Measurements from ENCODE around the gene RNF214. TPM values are rescaled to one million over a fixed set of nuclear protein-coding genes. Genes with fewer than 3 reads are reported as not detected.

Gene RNF214
- total RNA-seq, 2 experiments from 2014 or later: 12.9 to 15.8 TPM

DNA sequence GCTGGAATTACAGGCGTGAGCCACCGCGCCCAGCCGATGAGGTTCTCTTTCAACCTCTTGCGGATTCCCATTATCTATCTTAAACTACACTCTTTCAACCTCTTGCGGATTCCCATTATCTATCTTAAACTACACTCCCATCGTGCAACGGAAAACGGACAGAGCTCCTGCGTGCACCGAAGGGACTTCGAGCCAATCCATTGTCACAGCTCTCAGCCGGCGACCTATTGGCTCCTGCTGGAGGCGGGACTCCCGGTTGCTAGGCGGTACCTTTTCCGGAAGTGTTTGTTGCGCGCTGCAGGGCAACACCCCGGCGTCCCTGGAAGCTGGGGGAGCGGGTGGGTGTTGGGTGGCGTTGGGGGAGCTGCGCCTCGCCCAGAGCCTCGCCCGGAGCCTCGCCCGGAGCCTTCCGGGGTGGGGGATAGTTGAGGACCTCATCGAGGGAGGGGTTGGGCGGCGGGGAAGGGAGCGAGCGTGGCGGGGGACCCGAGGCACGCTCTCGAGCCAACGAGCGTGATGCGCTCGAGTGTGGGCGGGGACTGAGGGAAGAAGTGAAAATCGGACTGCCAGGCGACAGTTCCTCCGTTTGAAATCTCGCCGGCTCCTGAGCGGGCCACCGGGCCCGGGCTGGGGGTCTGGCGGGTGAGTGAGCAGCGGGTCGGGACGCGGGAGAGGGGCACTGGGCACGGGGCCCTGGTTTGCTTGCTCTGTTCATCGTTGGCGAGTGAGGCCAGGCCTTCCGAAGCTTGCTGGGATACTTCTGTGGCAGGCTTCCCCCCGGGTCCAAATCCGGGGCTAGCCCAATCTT lies 95.3 kb downstream of the RNF214 start, which contains the start of gene CEP164:
Gene CEP164 (plus strand): TSS at position 288 of the 808 bp plus-strand sequence. CDS start 10,733 bp downstream, outside the sequence.
- peak within 1 kb of the TSS; percentile 59 for H3K27ac Mint-ChIP-seq
- no peaks in the 10 kb centered on the region for H3K27me3 Mint-ChIP-seq
- H3K27me3 ChIP-seq (ENCODE audit: control insufficient read depth in 1 of 2, insufficient read depth in 2 of 2, low read length in 2 of 2): no peaks in the 10 kb centered on the region
- H3K9me3 ChIP-seq (ENCODE audit: control insufficient read depth in 1 of 2, insufficient read depth in 1 of 2, low read length in 2 of 2): no peaks in the 10 kb centered on the region
- peaks cover 23% of the 10 kb centered on the region for H3K4me1 ChIP-seq (ENCODE audit: insufficient read depth, low read length)
- peak within 1 kb of the TSS; percentile 69 for H3K4me3 Mint-ChIP-seq
- peak; percentile 93 for ATAC-seq (ENCODE audit: poor library complexity)
- ChIA-PET CTCF (interaction anchor here (0.6 kb wide), 1 partner anchor 181 kb away, joined by 3 read pairs; no protein-coding TSS in a partner anchor), POLR2A (interaction anchor here (0.8 to 2.4 kb wide), 10 partner anchors 8 to 184 kb away, joined by 3 to 21 read pairs (median 6); partner anchors contain the start of genes PAFAH1B2, PCSK7, RNF214 and SIDT2)
- H3K36me3 ChIP-seq (ENCODE audit: insufficient read depth, low read length): no peaks in the 10 kb centered on the region
- H3K4me3 ChIP-seq (ENCODE audit: low read length): peak within 1 kb of the TSS; percentile 92
- no peak for TF ChIP-seq CTCF (IDR thresholded peaks at IDR 0.05)
- H3K9me3 Mint-ChIP-seq: no peaks in the 10 kb centered on the region
- intact Hi-C loops (cut with DNase I, micrococcal nuclease): loop anchor here (2.0 to 10.0 kb wide), 5 partner anchors 95 to 555 kb away; partner anchors contain the start of genes PCSK7 (in 2 of the 2), RNF214 (in 2 of the 2), BUD13 (in 1 of the 2) and PAFAH1B2 (in 1 of the 2)
- H3K27ac ChIP-seq (ENCODE audit: low read depth in 1 of 2, low read length in 2 of 2): peak within 1 kb of the TSS; percentile 68 to 92
- H3K36me3 Mint-ChIP-seq (ENCODE audit: low read depth): peaks cover 4% of the 10 kb centered on the region
- DNase-seq: peak; percentile 89 to 97 (median 92)
- peaks cover 9% of the 10 kb centered on the region for H3K4me1 Mint-ChIP-seq (ENCODE audit: low read depth)

DNA sequence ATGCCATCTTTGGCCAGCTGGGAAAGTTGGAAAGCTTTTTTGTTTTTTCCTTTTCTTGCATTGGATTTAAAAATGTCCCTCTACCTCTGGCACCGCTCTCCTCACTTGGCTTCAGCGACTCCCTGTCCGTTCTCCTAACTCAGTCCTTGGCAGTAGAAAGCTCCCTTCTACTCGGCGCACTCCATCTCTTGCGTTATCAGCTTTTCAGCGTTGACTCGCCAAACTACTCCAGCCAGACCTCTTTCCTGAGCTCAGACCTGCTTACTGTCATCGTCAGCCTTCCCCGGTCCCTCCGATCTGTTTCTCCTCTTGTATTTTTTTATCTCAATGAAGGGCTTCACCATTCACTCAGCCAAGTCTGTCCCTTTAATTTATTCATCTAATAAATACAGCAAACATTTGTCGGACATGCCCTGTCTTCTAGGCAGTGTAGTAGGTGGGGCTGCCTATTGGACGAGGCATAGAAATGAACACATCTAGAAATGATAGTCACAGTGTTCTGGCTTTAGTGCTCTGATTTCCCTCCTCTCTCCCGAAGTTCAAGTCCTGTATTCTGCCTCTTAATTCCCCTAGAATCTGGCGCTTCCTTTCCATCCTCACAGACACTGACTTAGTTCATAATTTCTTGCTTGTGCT lies 96.0 kb downstream of the RNF214 start:
- TF ChIP-seq CTCF (IDR thresholded peaks at IDR 0.05): no peak
- POLR2A ChIA-PET: interaction anchor here (1.1 to 2.4 kb wide), 7 partner anchors 15 to 185 kb away, joined by 3 to 21 read pairs (median 6); partner anchors contain the start of genes PAFAH1B2, PCSK7, RNF214 and SIDT2

DNA sequence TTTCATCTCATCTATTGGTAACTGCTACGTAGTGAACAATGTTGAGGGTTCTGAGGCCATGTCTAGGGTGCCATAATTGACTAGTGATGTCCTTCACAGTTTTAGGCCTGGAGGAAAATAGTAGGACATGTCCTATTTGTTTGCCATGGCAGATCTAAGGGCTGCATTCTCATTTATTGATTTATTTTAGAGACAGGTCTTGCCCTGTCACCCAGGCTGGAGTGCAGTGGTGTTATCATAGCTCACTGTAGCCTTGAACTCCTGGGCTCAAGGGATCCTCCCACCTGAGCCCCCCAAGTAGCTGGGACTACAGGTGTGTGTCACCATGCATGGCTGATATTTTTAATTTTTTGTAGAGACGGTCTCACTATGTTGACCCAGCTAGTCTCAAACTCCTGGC lies 100.4 kb downstream of the RNF214 start:
- H3K36me3 Mint-ChIP-seq (ENCODE audit: low read depth): peaks cover 38% of the 10 kb centered on the region
- peak overlapping the region; percentile 26 for H3K4me3 Mint-ChIP-seq
- H3K9me3 Mint-ChIP-seq: no peaks in the 10 kb centered on the region
- intact Hi-C loops (cut with DNase I, micrococcal nuclease): no loop called here
- ChIA-PET CTCF (no interaction called here), POLR2A (no interaction called here)
- H3K27ac ChIP-seq (ENCODE audit: low read depth in 1 of 2, low read length in 2 of 2): no peak overlapping the region
- peaks cover 16% of the 10 kb centered on the region for H3K4me1 ChIP-seq (ENCODE audit: insufficient read depth, low read length)
- peaks cover 13% of the 10 kb centered on the region for H3K36me3 ChIP-seq (ENCODE audit: insufficient read depth, low read length)
- DNase-seq (no peak), ATAC-seq (ENCODE audit: poor library complexity) (no peak)
- no peak overlapping the region for H3K4me3 ChIP-seq (ENCODE audit: low read length)
- no peak for TF ChIP-seq CTCF (IDR thresholded peaks at IDR 0.05)
- peaks cover 20% of the 10 kb centered on the region for H3K4me1 Mint-ChIP-seq (ENCODE audit: low read depth)
- H3K27ac Mint-ChIP-seq: no peak overlapping the region
- no peaks in the 10 kb centered on the region for H3K27me3 ChIP-seq (ENCODE audit: control insufficient read depth in 1 of 2, insufficient read depth in 2 of 2, low read length in 2 of 2)
- H3K9me3 ChIP-seq (ENCODE audit: control insufficient read depth in 1 of 2, insufficient read depth in 1 of 2, low read length in 2 of 2): no peaks in the 10 kb centered on the region
- H3K27me3 Mint-ChIP-seq: no peaks in the 10 kb centered on the region

More for the DNA sequence above, 96.0 kb downstream of the RNF214 start:
- Mint-ChIP-seq H3K27me3 (no peaks in the 10 kb centered on the region), H3K36me3 (ENCODE audit: low read depth) (peaks cover 4% of the 10 kb centered on the region), H3K9me3 (no peaks in the 10 kb centered on the region), H3K4me1 (ENCODE audit: low read depth) (peaks cover 10% of the 10 kb centered on the region), H3K27ac (no peak overlapping the region), H3K4me3 (no peak overlapping the region)
- Histone ChIP-seq H3K4me3 (ENCODE audit: low read length) (peak overlapping the region; percentile 92), H3K27me3 (ENCODE audit: control insufficient read depth in 1 of 2, insufficient read depth in 2 of 2, low read length in 2 of 2) (no peaks in the 10 kb centered on the region), H3K27ac (ENCODE audit: low read depth in 1 of 2, low read length in 2 of 2) (peak overlapping the region; percentile 68 to 92), H3K9me3 (ENCODE audit: control insufficient read depth in 1 of 2, insufficient read depth in 1 of 2, low read length in 2 of 2) (no peaks in the 10 kb centered on the region), H3K36me3 (ENCODE audit: insufficient read depth, low read length) (no peaks in the 10 kb centered on the region), H3K4me1 (ENCODE audit: insufficient read depth, low read length) (peaks cover 23% of the 10 kb centered on the region)
- intact Hi-C loops (cut with DNase I, micrococcal nuclease): loop anchor here (5.0 to 10.0 kb wide), 4 partner anchors 96 to 556 kb away; partner anchors contain the start of genes BUD13 (in 1 of the 2), PAFAH1B2 (in 1 of the 2), PCSK7 (in 1 of the 2) and RNF214 (in 1 of the 2)
- CTCF ChIA-PET: no interaction called here
- DNase-seq: peak in 4 of 14 experiments; percentile 4 to 42 (median 31)
- ATAC-seq (ENCODE audit: poor library complexity): no peak

All from CD4-positive, alpha-beta T cell (primary cell).